Stimulated activated CD8-positive, alpha-beta memory T cell treated with anti-CD3 and anti-CD28 coated beads, Interleukin-4, amount 100 ng/mL, for 4 hours (primary cell): ENCODE measurements around the gene ZC3H12C.

Source experiments
- DNase-seq, 2 donors: peaks; one replicate each; pipeline ENCODE4 v3.0.0-alpha.2; 2020; ENCODE audit warnings: low read depth in 2 of 2, low spot score in 1 of 2

The ZC3H12C gene

GRCh38 chr11:110147962-110148709 lies 54.9 kb downstream of the ZC3H12C start:
- DNase-seq = no peak

GRCh38 chr11:110148775-110149744 lies 55.9 kb downstream of the ZC3H12C start:
- no peak for DNase-seq

- DNase-seq = no peak
Measured at GRCh38 chr11:110152199-110152598, 59.0 kb downstream of the ZC3H12C start.

- DNase-seq = no peak
Measured at GRCh38 chr11:110153474-110153873, 60.3 kb downstream of the ZC3H12C start.

GRCh38 chr11:110156503-110156902 lies 63.3 kb downstream of the ZC3H12C start:
- no peak for DNase-seq

- DNase-seq = no peak
Measured at GRCh38 chr11:110158317-110159200, 65.4 kb downstream of the ZC3H12C start.

GRCh38 chr11:110159476-110159875 lies 66.3 kb downstream of the ZC3H12C start:
- DNase-seq = no peak

- no peak for DNase-seq
Measured at GRCh38 chr11:110160016-110160415, 66.8 kb downstream of the ZC3H12C start.

GRCh38 chr11:110160437-110160836 lies 67.2 kb downstream of the ZC3H12C start:
- no peak for DNase-seq

- DNase-seq = no peak
Measured at GRCh38 chr11:110161061-110161460, 67.9 kb downstream of the ZC3H12C start.

- no peak for DNase-seq
Measured at GRCh38 chr11:110162216-110162615, 69.0 kb downstream of the ZC3H12C start.

GRCh38 chr11:110165039-110165925 lies 72.1 kb downstream of the ZC3H12C start:
- DNase-seq = no peak

GRCh38 chr11:110168033-110168803 lies 75.0 kb downstream of the ZC3H12C start:
- no peak for DNase-seq

- no peak for DNase-seq
Measured at GRCh38 chr11:110169738-110170137, 76.5 kb downstream of the ZC3H12C start.

GRCh38 chr11:110172468-110173065 lies 79.4 kb downstream of the ZC3H12C start:
- no peak for DNase-seq

- DNase-seq = peak; percentile 9 to 34
Measured at GRCh38 chr11:110173811-110174644, 80.8 kb downstream of the ZC3H12C start.

GRCh38 chr11:110174645-110175310 lies 81.6 kb downstream of the ZC3H12C start:
- DNase-seq = no peak
